COLO668 (cell line): ENCODE data around the gene TECTA.
"Not testable (repeated sequence)": the region's sequence is repeated elsewhere in the genome, so short reads cannot be mapped to it uniquely, and the experiment has no call there.

Source experiments
- DNase-seq: peaks from one replicate; lab custom pipeline; 2025; ENCODE audit not compliant: unreplicated experiment; lab: John Stamatoyannopoulos, UW

The TECTA gene

DNA sequence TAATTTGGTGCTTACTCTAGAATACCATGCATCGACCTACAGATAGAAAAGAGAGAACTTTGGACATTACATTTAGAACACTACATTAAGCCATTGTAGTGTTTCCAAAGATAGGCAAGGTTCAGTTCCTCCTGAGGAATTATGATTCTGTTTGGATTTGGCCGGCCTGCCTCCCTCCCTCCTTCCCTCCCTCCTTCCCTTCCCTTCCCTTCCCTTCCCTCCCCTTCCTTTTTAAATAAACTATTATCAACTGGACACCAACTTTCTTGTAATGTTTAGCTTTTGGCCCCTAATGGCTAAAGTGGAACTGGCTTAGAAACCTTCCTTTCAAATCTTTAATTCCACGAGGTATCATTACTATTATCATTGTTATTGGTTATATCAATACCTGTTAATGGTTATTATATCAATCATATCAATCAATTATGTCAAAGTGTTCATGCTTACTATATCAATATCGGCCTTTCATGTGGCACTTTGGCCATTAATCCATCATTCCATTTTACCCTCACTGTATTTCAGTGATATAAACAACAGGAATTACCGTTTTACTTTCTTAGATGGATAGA is 60.4 kb downstream of the TECTA start:
- DNase-seq = no peak

DNA sequence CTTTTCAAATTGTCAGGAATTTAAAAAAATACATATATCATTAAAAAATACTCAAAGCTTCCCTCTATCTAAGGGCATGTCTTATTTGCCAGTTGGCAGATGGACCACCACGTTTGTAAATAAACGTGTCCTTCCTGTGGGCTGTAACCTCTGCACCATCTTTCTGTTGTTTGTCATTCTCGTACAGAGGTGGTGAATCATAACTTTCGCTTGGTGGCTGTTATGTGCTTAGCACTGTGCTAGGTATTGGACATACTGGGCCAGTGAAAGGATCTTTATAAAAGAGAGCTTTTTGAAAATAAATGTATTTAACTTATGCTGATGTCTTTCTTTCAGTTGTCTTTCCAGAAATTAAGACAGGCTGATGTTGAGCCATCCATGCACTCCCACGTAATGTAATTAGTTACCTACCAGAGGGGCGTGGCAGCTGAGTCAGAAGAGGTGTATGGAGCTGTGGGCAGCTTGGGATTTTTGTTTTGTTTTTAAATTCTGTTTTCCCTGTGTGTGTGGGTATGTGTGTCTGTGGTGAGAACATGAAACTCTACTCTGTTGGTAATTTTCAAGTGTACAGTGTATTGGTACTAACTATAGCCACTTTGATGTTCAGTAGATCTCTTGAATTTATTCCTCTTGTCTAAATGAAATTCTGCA is 62.7 kb downstream of the TECTA start:
- DNase-seq = no peak

- DNase-seq = not testable (repeated sequence)
Observed at GRCh38 chr11:121177629-121178028, 76.6 kb downstream of the TECTA start.

DNA sequence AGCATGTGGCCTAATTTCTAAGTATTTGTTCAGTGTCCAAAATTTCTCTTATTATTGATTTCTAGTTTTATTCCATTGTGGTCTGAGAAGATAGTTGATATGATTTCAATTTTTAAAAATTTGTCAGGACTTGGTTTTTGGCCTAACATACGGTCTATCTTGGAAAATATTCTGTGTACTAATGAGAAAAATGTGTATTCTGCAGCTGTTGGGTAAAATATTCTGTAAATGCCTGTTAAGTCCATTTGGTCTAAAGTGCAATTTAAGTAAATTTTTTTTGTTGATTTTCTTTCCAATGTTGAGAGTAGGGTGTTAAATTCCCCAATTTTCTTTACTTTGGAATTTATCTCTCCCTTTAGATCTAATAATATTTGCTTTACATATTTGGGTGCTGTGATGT is 78.3 kb downstream of the TECTA start:
- DNase-seq = no peak

DNA sequence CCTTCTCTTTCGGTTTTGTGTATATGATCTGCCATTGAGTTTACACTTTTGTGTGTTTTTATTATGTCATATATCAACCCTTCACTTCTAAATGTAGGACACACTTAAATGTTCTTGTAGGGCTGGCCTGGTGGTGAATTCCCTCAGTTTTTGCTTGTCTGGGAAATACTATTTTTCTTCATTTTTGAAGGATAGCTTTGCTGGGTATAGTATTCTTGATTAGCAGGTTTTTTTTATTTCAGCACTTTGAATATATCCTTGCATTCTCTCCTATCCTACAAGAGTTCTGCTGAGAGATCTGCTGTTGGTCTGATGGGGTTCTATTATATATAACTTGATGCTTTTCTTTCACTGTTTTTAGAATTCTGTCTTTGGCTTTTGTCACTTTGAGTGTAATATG is 79.1 kb downstream of the TECTA start:
- DNase-seq = no peak

- no peak for DNase-seq
Observed at GRCh38 chr11:121188776-121189175, 87.7 kb downstream of the TECTA start.

GRCh38 chr11:121191818-121192217 is 90.8 kb downstream of the TECTA start:
- DNase-seq = no peak

GRCh38 chr11:121194731-121195596 is 93.9 kb downstream of the TECTA start:
- peak; percentile 55 for DNase-seq

GRCh38 chr11:121198491-121198890 is 97.4 kb downstream of the TECTA start:
- no peak for DNase-seq

- no peak for DNase-seq
Observed at GRCh38 chr11:121199516-121199915, 98.5 kb downstream of the TECTA start.

GRCh38 chr11:121206810-121207209 is 105.8 kb downstream of the TECTA start:
- no peak for DNase-seq

DNA sequence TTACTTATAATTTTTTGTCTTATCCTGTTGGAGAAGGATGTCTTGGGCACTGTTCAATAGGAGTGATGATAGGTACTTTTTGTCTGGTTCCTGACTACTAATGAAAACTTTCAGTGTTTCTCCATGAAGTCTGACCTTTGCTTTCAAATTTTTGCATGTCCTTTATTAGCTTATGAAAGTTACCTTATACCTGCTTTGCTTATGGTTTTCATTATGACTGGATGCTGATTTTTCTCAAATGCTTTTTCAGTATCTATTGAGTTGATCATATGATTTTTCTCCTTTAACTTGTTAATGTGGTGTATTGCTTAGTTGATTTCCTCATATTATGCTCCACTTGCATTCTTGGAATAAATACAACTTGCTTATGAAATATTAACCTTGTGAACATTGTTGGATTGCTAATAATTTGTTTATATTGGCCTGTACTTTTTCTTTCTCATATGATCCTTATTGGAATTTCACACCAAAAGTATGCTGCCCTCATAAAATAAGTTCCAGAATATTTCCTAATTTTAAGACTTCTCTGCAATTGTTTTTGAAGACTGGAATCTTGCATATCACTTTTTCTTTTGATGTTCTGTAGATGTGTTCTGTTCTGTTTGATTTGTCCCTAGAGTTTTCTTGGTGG is 106.6 kb downstream of the TECTA start:
- no peak for DNase-seq

DNA sequence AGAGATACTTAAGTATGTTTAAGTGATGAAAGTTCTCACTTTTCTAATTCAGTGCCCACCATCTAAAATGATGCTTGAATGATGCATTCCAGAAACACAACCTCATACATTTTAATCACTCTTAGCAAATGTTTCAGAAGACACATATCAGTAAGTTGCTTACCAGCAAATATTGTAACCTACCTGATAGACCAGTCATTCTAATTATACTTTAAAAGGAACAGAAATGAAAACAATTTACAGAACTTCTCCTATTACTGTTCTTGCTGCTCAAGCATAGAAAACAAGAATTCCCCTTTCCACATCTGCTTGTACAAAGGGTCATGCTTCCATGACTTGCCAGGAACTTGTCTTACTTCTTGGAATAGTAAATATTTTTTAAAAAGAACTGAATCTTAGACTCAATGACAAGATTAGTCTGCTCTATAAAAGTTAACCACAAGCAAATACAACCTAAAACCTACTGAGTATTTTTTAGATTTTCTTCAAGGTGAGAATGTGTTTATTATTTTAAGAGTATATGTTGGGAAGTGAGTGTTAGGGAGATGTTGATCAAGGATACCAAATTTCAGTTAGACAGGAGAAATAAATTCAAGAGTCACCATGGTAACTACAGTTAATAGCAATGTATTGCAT is 109.5 kb downstream of the TECTA start:
- no peak for DNase-seq

GRCh38 chr11:121211626-121212025 is 110.6 kb downstream of the TECTA start:
- no peak for DNase-seq

DNA sequence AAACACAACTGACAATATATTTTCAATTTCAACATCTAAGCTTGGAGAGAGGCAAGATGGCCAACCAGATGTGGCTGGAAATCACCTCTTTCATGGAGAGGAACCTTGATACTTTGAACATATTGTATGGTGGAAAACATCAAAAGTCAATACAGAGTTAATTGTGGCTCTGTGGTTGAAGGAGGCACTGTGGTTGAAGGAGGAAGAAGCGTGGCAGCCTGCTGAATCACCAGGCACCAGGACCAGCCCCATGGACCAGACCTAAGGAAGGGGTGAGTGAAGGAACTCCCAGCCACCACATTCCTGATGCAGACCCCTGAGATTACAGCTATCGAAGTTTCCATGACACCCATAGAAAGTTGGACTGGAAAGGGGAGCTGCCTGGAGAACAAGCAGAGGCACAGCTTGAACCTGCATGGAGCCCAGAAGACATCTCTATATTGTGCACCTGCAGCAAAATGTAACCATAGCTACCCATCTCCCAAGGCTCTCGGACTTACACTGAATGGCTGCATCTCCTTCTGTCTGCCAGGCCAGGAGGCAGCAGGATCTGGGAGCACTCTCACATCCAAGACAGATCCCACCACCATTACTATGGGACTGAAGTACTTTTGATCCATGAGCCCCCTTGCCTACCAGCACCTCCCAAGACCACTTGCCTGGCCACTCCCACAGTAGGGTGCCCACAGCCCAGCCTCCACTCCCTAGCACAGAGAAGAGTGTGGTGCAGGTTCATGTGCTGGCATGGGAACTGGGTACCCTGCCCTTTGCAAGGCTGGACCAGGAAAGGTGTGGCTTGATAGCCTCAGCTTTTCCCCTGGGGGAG is 111.7 kb downstream of the TECTA start:
- no peak for DNase-seq

- DNase-seq = no peak
Observed at GRCh38 chr11:121213362-121213893, 112.4 kb downstream of the TECTA start.

DNA sequence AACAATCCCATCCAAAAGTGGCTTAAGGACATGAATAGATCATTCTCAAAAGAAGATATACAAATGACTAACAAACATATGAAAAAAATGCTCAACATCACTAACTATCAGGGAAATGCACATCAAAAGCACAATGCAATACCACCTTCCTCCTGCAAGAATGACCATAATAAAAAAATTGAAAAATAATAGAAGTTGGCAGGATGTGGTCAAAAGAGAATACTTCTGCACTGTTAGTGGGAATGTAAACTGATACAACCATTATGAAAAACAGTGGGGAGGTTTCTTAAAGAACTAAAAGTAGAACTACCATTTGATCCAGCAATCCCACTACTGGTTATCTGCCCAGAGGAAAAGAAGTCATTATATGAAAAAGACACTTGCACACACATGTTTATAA is 113.8 kb downstream of the TECTA start:
- DNase-seq = no peak

DNA sequence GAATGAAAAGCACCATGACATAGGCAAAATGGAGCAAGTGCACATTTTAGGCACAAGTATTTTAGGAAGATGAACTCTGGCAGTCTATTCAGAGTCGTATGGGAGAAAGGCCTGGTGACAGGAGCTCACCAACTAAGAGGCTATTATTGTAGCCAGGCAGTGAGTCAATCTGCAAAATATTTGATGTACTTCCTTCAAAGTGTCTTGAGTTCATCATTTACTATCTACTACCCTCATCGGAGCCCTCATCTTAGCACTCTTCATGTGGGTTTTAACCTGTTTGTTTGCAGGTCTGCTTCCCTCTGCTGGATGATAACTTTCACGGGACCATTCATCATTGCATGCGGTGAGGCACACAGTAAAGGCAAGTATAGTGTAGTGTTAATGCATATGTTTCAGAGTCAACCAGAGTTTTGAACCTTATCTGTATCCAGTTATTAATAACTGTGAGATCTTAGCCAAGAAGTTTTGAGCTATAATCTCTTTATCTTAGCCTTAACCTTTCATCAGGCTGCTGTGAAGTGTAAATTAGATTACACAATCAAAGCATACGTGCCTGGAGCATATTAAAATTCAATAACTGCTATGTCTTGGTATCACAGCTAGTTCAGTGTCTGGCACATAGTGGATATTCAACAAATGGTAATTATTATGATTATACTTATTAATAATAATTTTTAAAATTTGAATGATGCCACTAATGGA is 120.6 kb downstream of the TECTA start:
- no peak for DNase-seq

- DNase-seq = no peak
Observed at GRCh38 chr11:121223161-121223560, 122.1 kb downstream of the TECTA start.
